Measurements from ENCODE around the gene RXRA.

- TF ChIP-seq POLR2A (IDR thresholded peaks at IDR 0.05; ENCODE audit: low read depth, low read length), result no peak
- TF ChIP-seq POU2F2 (IDR thresholded peaks at IDR 0.05; ENCODE audit: low read depth, low read length), result no peak
These were observed 160.3 kb downstream of the RXRA start for GRCh38 chr9:134486596-134486995.

Data from GM12891 (cell line).